LNCaP clone FGC (cell line): ENCODE measurements around the gene KLHDC7B.

Experiments used
- DNase-seq: peaks from one replicate; pipeline ENCODE4 v3.0.0-alpha.2; 2011; ENCODE audit warnings: low read depth
- H3K4me3 ChIP-seq: 2 replicates; pipeline ENCODE4 v1.5.1; 2011; ENCODE audit warnings: mild to moderate bottlenecking, low read depth, low read length, control low read depth
- CTCF ChIP-seq: IDR thresholded peaks from 2 replicates; pipeline ENCODE4 v1.5.1; 2012; ENCODE audit warnings: mild to moderate bottlenecking; ENCODE audit not compliant: control insufficient read depth, insufficient read depth; ENCODE audit errors: extremely low read depth

The KLHDC7B gene

GRCh38 chr22:50570861-50571260 lies 25.2 kb downstream of the KLHDC7B start:
- no peak overlapping the region for H3K4me3 ChIP-seq
- TF ChIP-seq CTCF, result no peak
- DNase-seq, result no peak

GRCh38 chr22:50571264-50572175 lies 25.8 kb downstream of the KLHDC7B start:
- no peak for DNase-seq
- no peak overlapping the region for H3K4me3 ChIP-seq
- TF ChIP-seq CTCF, result no peak

GRCh38 chr22:50572965-50573364 lies 27.3 kb downstream of the KLHDC7B start:
- no peak for TF ChIP-seq CTCF
- no peak for DNase-seq
- no peak overlapping the region for H3K4me3 ChIP-seq

- TF ChIP-seq CTCF, result no peak
- no peak overlapping the region for H3K4me3 ChIP-seq
- DNase-seq, result no peak
These were observed 28.0 kb downstream of the KLHDC7B start for GRCh38 chr22:50573491-50574382.

- no peak for DNase-seq
- H3K4me3 ChIP-seq, result no peak overlapping the region
- TF ChIP-seq CTCF, result no peak
These were observed 28.7 kb downstream of the KLHDC7B start for GRCh38 chr22:50574383-50574755.

GRCh38 chr22:50575426-50575941 lies 29.8 kb downstream of the KLHDC7B start:
- no peak for DNase-seq
- no peak for TF ChIP-seq CTCF
- H3K4me3 ChIP-seq, result no peak overlapping the region
